ENCODE data around the gene HK1. TPM values are rescaled to one million over a fixed set of nuclear protein-coding genes. Genes with fewer than 3 reads are reported as not detected.
"Not testable (repeated sequence)": the region's sequence is repeated elsewhere in the genome, so short reads cannot be mapped to it uniquely, and the experiment has no call there.

The HK1 gene
- total RNA-seq, 1 experiment from 2014 or later: 113 TPM

- DNase-seq (ENCODE audit: low read depth): not testable (repeated sequence)
Observed at GRCh38 chr10:69308304-69308703, 30.0 kb downstream of the HK1 start.

- no peak for DNase-seq (ENCODE audit: low read depth)
Observed at GRCh38 chr10:69311309-69311708, 33.0 kb downstream of the HK1 start.

- no peak for DNase-seq (ENCODE audit: low read depth)
Observed at GRCh38 chr10:69312528-69312927, 34.2 kb downstream of the HK1 start.

GRCh38 chr10:69315100-69315542 lies 36.8 kb downstream of the HK1 start:
- no peak for DNase-seq (ENCODE audit: low read depth)

- DNase-seq (ENCODE audit: low read depth): no peak
Observed at GRCh38 chr10:69315610-69316312, 37.5 kb downstream of the HK1 start.

GRCh38 chr10:69316313-69317059 lies 38.2 kb downstream of the HK1 start:
- DNase-seq (ENCODE audit: low read depth): peak; percentile 41

- DNase-seq (ENCODE audit: low read depth): no peak
Observed at GRCh38 chr10:69317175-69317604, 38.9 kb downstream of the HK1 start.

- DNase-seq (ENCODE audit: low read depth): no peak
Observed at GRCh38 chr10:69317626-69318105, 39.4 kb downstream of the HK1 start.

- DNase-seq (ENCODE audit: low read depth): peak; percentile 84
Observed at GRCh38 chr10:69318106-69318866, 40.0 kb downstream of the HK1 start.

GRCh38 chr10:69318867-69319727 lies 40.8 kb downstream of the HK1 start:
- DNase-seq (ENCODE audit: low read depth): peak; percentile 61

- DNase-seq (ENCODE audit: low read depth): no peak
Observed at GRCh38 chr10:69319841-69320316, 41.6 kb downstream of the HK1 start.

- DNase-seq (ENCODE audit: low read depth): no peak
Observed at GRCh38 chr10:69320521-69320920, 42.2 kb downstream of the HK1 start.

- DNase-seq (ENCODE audit: low read depth): no peak
Observed at GRCh38 chr10:69321039-69321715, 42.9 kb downstream of the HK1 start.

- DNase-seq (ENCODE audit: low read depth): no peak
Observed at GRCh38 chr10:69321865-69322264, 43.6 kb downstream of the HK1 start.

GRCh38 chr10:69322346-69322745 lies 44.0 kb downstream of the HK1 start:
- DNase-seq (ENCODE audit: low read depth): not testable (repeated sequence)

- no peak for DNase-seq (ENCODE audit: low read depth)
Observed at GRCh38 chr10:69323622-69324021, 45.3 kb downstream of the HK1 start.

- no peak for DNase-seq (ENCODE audit: low read depth)
Observed at GRCh38 chr10:69324583-69324982, 46.3 kb downstream of the HK1 start.

- DNase-seq (ENCODE audit: low read depth): not testable (repeated sequence)
Observed at GRCh38 chr10:69325637-69326523, 47.6 kb downstream of the HK1 start.

GRCh38 chr10:69326692-69327091 lies 48.4 kb downstream of the HK1 start:
- DNase-seq (ENCODE audit: low read depth): no peak

Measured in LHCN-M2 (cell line).